ENCODE measurements around the gene DUSP6.

DUSP6 gene

DNA sequence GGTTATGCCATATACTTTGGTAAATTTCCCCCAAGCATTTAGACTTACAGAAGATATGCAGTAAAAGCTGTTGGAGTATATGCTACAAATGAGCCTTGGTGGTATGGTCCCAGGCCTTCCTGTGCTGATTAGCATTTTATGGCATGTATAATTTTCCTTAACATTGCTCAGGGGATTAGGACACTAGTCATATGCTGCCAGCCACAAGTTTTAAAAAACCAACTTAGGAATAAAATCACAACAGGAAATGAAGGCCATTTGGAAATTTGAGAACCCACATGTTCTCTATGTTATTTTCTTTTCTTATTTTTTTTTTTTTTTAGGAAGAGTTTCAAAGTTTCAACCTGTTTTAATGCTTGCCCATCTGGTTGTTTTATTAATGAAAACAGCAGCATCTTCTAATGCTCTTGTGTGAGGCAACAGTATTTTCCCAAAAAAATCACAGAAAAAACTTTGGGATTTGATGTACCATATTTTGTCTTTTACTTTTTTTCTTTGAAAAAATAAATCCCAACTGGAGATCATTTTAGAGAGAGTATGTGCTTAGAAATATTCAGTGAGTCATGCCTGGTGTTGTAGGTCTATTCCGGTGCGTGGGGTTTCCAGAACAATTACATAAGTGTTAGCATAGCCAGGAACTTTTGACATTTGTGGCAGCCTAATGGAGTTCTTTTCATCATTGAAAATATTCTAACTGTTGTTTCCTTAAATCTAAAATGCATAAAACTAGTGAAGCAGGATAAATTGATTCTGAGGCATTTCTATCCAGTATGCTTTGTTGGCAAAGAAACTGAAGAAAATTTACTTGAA is 21.7 kb upstream of the DUSP6 start:
- DNase-seq, result no peak

DNA sequence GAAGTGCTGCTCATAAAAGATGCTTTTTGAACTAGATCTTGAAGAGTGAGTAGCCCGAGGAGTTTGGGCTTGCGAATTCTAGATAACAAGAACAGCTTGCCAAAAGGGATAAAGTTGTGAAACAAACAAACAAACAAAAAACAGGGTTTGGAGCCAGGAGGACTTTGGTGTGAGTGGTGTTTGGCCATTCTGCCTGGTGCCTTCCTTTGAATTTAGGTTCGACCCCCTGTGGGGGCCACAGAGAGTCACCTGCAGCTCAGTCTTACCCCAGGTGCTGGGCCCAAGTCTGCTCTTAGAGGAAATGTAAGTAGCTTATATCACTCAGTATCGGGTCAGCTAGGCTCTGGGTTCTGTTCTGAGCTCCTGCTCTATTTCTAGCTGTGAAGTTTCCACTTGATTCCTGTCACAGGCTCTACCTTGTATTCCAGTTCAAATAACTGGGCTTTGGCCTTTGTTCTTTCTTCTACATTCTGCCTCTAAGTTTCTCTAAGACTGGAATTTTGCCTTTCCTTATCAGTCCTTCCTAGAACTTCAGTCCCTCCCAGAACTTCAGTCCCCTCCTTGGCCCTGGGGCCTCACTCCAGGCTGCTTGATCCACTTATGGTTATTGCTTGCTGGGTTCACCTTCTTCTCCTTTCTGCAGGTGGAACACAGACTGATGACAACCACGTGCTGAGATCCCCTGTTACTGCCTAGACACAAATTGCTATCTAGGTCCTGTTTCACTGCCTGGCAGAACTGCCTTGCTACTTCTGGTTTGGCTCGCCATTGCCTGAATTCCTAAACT is 20.5 kb upstream of the DUSP6 start:
- DNase-seq, result no peak

DNA sequence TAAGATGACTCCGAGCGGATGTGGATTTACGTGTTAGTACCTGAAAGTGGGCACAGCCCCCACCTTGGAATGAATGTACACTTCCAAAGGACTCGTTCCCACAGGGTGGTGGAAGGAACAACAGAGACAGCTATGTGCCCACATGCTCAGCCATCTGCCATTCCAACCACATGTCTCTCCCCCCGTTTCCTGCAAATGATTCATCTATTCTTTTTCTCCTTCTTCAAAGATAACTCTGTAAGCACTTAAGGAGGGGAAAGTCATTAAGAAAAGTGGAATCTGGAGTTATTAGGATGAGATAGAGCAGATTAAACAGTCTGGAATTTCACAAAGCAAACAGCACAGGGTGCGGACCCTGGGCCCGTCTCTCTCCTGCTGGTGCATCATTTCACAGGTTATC is 18.5 kb upstream of the DUSP6 start:
- DNase-seq, result peak; percentile 58

DNA sequence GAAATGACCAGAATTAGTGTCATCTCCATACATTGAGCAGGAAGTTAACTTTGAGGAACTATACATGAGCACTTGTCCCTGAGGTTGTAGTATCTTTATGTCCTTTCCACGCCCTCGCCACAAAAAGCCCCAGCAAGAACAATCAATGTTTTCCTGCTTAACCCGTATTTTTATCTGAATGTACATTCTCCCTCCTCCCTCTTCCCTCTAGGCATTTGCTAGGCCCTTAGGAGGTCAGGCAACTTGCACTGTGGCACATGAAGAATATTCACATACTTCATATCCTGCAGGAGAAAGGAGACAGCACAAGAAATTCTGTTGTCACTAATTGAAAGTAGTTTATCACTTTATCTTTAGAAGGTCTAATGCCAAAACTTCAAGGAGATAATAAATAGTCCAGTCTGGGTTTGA is 18.1 kb upstream of the DUSP6 start:
- DNase-seq, result peak; percentile 71

DNA sequence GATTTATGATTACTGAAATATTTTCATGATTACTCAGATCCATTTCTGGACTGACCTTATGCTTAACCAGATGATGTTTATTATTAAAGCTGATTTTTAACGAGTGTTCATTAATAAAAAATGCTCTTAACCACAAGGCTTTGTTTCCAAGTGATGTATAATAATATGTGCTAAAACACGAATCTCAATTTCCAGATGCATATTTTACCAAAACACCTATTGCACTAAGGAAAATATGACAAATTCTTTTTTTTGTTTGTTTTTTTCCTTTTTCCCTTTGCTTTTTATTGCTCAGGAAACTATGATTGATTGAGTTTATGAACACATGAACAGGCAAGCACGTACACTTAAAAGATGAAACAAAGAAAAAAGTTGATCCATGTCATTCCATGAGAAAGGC is 16.9 kb upstream of the DUSP6 start:
- no peak for DNase-seq

DNA sequence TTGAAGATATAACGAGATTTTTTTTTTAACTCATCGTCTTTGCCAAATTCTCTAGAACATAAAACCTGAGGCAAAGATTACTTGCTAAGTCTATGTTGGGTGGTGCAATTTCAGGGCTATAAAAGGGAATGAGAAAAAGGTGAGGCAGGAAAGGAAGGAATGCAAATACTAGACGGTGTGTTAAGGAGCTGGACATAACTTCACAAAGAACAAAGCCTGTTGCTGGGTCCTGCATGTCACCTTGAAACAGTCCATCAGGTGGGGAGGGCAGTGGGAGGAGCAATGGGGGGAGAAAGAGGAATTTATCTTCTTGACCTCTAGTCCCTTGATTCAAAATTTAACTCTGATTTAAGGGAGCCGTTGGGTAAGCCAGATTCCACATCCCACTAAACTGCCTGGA is 16.1 kb upstream of the DUSP6 start:
- DNase-seq, result no peak

DNA sequence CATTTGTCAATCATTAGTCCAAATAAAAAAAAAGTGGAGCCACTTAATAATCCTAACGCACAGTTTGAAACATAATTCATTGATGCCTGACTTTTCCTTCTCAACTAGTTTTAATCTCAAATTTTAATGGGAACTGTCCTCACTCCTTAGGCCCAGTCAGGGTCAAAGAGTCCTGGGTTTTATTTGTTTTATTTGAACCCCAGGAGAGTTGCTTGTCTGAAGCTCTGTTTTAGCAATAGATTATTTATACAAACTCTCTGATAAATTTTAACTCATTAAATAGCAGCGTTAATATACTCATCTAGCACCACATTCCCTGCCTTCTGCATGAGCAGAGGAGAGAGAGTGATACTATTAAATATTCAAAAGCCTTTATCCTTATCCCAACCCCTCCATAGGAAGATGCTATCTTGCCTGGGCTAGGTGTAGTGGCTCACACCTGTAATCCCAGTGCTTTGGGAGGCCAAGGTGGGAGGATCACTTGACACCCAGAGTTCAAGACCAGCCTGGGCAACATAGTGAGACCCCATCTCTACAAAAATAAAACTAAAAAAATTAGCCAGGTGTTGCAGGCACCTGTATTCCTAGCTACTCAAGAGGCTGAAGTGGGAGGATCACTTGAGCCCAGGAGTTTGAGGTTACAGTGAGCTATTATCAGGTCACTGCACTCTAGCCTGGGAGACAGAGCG is 14.5 kb upstream of the DUSP6 start:
- no peak for DNase-seq

DNA sequence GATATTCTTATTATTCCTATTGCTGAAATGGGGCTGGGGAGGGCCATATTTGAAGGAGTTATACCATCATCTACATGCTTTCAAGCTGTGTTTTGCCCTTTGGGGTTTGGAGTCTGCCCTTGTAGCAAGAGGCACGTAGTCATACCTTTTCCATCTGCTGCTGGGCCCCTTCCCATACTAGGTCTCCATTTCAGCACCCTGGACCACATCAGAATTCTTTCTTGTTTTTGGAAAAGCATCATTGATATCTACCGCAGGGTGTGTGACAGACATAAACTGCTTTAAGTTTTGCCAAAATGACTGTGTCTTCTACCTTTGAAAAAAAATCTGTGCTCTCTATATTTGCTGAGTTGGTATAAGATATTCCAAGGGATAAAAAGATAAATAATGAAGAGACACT is 12.3 kb upstream of the DUSP6 start:
- no peak for DNase-seq

DNA sequence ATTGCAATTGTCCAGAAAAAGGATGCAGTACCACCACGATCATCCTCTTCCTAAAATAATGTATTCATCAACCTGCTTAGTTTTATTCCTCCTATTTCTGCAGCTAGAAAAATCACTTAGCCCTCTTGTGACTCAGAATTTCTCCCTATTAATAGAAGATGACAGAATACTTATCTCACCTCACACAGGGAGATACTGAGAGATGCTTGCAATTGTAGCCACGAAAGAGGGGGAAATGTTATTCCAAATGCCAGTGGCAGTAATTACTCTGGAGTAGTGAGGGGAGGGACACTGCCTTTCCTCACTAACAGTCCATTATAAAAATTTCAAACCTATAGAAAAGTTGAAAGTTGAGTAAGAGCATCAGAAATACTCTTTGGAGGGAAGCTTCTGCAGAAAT is 11.8 kb upstream of the DUSP6 start:
- DNase-seq, result no peak

DNA sequence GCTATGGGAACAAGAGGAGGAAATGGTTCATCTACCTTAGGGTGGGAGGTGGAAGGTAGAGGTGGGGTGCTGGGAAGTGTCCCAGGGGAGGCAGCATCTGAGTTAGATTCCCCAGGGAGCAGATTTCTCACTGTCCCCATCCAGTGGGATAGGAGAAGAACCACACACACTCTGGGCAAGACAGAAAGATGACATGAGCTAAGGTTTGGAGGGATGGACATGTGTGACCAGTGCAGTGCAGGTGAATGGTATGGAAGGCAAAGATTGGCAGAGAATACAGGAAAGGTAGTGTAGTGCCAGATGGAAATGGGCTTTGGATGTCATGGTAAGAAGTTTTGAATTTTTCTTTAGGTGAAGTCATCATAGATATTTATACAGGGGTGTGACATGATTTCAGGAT is 11.3 kb upstream of the DUSP6 start:
- DNase-seq, result no peak

DNA sequence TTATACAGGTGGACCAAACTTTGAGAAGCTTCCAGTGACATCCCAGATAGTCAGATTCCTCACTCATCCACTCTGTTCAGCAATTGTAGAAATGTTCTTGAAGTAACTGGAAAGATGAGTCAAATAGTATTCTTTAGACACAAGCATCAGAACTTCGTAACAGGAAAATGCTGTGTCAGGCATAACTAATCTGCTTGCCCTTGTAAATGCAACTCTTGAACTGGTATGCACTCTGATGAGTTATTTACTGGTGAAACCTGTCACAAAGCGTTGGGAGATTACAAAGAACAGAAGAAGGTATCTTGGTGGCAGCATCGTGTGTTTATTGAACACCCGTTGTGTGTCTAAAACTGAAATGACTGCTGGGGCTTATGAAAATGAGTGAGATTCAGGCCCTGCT is 10.8 kb upstream of the DUSP6 start:
- DNase-seq, result no peak

DNA sequence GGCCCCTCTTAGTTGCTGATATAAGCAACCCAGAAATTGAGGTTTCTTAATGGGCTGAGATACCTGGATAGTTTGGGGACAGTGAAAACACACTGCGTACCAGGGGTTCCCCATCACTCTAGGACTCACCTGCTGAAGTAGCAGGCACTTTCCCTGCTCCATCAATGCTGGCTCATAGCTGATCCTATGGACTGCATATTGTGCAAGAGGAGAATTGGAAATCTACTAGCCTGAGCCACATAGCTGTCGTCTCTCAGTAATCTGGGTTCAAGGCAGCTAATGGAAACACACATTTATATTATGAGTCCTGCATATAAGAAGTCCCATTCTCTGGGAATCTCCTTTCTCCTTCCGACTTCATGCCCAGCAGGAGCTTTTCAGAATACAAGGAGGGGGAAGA is 7.3 kb upstream of the DUSP6 start:
- DNase-seq, result no peak

DNA sequence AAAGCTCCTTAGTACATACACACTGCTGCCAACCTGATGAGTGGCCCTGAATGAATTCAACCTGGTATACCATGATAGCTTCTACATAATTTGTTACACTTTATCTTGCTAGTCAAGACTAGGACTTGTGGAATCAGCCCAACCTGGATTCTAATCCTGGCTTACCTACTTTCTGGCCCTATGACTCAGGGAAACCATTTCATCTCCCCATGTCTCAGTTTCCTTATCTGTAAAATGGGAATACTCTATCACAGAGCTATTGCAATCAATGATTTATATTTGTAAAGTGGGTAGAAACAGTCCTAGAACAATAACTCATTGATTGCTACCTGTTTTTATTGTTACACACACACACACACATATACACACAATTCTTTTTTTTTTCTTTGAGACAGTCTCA is 6.5 kb upstream of the DUSP6 start:
- no peak for DNase-seq

DNA sequence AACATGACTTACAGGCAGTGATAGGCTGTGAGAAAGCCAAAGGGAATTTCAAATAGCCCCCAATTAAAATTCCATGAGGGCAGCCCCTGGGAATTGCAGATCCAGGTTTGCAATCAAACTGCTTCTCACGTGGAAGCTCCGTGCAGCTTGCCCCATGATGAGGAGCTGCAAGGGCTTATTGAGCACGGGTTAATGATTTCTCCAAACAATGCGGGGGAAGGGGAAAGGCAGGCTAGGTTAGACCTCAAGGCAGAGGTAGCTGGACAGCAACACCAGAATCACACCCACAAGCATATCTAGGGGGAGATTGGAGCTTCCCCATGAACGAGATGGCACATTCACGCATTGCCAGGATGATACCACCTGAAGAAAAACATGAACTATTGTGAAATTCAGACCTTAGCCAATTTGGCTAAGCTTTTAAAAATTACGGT is 5.0 kb upstream of the DUSP6 start:
- DNase-seq, result no peak

DNA sequence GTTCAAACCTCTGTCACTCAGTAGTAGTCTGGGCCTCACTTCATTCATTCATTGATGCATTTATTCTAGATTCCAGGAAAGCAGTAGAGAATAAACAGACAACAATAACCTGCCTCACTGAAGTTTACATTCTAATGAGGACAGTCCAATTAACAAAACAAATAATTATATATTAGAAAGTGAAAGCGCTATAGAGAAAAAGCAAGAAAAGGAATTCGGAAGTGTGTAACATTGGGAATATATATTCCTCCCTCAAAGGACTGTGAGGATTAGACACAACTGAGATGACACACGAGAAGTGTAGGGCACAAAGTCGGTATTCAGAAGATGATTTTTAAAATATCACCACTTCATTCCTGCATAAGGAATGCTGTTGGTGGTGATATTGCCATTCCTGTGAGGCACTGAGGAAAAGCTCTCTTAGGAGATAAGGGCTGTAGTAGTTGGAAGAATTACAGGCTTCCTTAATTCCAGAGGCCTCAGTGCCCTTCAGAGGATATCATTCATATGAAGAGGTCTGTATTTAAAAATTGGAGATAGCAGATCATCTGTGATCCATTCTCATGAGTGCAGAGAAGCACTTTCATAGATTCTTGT is 3.9 kb upstream of the DUSP6 start:
- no peak for DNase-seq

DNA sequence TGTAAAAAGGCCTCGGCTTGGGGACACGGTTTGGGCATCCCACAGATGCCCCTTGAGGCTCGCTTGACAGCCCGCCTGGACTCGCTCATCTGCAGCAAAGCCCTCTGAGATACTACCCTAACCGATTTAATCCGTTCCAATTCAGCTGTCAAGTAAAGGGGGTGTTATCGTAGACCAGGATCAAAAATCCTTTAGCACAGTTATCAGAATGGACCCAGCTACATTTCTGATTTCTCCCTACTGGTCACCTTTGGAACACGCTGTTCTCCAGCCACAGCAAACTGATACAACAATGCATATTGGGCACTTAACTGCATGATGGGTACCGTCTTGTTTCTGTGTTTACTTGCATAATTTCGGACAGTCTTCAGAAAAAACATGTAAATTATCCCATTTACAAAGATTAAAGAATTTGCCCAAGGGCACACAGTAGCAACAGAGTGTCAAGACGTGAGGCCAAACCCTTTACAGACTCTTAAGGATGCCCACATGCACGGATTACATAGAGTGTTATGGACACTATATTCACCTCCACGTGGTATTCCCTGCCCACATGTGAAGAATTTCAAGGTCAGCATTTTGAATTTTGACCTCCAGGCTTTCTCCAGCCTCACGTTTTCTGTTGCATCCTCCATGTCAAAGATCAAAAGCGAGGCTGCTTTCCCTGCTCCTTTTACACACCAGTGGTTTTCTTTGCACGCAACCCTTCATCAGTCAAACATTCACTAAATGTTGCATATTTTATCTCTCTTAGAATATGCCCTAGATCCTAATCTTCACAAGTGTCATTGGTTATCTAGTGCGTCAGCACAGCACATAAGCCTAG is 3.2 kb upstream of the DUSP6 start:
- DNase-seq, result no peak

DNA sequence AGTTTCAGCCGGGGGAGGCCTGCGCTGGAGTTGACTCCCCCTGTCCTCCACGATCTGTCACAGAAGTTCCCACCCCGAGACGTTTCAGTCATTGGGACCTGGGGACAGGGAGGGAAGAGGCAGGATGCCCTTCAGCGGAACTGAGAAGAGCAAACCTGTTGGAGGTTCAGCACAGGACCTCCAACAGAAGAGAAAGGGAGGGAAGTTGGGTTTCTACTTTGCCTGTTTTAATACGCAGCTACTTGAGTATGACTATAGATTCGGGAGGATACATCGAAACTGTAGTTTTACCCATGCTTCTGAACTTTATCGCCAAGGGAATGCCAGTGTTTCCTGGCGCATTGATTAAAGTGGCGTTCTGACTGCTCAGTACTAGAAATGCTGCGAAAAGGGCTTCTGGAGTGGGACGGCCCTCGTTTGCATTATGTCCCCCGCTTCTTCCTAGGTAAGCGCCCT is 2.3 kb upstream of the DUSP6 start:
- peak; percentile 51 for DNase-seq

DNA sequence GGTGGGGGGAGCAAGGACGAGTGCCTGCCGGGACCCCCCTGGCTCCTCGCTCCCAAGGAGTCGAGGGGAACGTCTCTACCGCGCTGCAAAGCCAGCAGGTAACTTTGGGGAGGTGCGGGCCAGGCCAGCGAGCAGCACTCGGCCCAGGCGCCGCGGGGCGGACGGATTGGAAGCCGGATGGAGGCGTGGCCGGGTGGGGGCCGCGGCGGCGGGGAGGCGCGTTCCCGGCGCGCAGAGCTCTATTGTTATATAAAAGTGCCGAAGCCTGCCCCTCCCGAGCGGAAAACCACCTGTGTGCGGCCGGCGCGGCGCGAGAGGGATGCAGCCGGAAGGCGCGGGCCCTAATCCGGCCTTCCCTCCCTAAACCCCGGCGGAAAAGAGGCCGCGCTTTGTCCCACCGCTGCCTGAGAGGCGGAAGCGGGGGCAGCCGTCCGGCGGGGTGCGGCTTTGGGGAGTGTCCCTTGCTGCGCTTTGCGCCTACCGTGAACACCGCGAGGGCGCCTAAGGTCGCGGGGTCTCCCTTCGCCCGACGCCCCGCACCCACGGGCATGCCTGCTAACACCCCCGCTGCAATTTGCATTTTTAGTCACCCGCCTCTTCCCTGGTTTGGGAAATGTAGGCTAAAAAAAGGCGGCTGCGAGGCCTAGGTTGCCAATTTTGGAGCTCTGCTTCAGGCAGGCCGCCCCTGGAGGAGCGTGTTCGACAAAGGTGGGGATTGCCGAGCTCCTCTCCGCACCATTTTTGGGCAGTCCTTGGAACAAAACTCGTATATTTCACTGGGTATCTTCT is 1.7 kb upstream of the DUSP6 start:
- peak; percentile 64 for DNase-seq

DNA sequence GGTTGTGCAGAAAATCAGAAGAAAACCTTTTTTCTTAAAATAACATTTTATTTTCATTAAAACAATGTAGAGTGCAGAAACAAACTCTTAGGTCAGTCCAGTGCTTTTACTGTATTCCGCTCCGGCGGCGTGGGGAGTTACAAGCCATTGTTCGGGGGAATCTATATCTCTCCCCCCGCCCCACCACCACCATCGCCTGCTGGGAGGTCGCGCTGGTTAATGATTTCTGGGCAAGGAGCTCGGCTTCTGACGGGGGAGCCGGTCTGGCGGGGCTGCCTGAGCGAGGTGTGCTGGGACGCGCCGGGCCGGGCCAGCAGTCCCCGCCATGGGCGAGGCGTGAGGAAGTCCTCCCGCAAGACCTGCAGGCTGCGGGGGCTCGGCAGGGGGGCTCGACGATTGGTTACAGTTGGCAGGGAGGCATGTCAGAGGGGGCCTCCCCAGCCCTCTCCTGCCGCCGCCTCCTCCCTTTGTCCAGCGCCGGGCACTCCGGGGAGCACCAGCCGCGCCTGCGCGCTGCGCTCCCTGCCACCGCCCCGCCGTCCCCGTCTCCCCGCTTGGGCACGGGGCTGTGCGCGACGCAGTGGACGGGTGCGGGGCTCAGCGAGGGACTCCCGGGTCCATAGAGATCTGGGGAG is 1.0 kb upstream of the DUSP6 start:
- DNase-seq, result peak; percentile 28

DNA sequence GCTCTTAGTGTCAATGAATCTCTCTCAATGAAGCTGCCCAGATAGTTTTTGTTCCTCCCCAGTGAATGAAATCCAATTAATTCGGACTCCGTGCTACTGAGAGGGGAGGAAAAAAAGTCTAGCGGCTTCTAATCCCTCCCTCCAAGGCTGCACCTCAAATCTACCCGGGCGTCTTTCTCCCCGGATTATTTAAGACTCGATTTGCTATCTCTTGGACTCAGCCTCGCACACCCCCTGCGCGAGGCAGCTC is 134 bp downstream of the DUSP6 start:
- no peak for DNase-seq

DNA sequence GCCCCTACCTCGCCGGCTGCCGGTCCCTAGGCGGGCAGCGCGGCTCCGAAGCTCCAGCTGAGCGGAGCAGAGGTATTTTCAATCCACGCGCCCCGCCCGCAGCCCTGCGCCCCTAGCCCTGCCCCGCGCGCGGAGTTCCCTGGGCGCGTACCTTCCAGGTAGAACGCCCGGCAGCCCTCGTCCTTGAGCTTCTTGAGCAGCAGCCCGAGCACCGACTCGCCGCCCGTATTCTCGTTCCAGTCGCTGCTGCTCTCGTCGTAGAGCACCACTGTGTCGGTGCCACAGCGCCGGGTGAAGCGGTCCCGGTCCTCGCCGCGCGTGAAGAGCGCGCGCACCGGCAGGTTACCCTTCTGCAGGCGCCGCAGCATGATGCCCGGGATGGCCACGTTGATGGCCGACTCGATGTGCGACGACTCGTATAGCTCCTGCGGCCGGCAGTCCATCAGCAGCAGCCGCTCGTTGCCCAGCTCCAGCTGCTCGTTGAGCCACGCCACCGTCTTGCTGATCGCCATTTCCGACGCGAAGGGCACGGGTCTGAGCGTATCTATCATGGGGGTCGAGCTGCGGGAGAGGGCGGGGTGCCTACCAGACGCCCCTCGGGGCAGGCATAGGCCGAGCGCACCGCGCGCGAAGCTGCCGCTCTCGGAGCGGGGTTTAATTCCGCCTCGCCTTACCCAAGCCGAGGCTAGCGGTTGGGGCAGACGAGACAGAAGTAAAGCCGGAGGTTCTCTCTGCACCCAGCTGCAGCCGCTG is 636 bp downstream of the DUSP6 start:
- DNase-seq, result no peak
